AG09319 (cell line): ENCODE data around the gene KCNA5.

Experiments
- DNase-seq: peaks from one replicate; pipeline ENCODE4 v3.0.0-alpha.2; 2010; ENCODE audit warnings: low read depth; ENCODE audit errors: extremely low read depth
- CTCF ChIP-seq: IDR thresholded peaks from 2 replicates; pipeline ENCODE4 v1.5.1; 2011; ENCODE audit warnings: low read depth, mild to moderate bottlenecking, inconsistent platforms, low read length, moderate library complexity

Gene KCNA5

GRCh38 chr12:5072311-5072710 is 28.6 kb downstream of the KCNA5 start:
- TF ChIP-seq CTCF = no peak
- no peak for DNase-seq

- no peak for DNase-seq
- TF ChIP-seq CTCF = no peak
These were observed 29.4 kb downstream of the KCNA5 start for GRCh38 chr12:5073054-5073453.

GRCh38 chr12:5073853-5074252 is 30.2 kb downstream of the KCNA5 start:
- peak; percentile 27 for TF ChIP-seq CTCF
- DNase-seq = no peak

- DNase-seq = no peak
These were observed 33.1 kb downstream of the KCNA5 start for GRCh38 chr12:5076761-5077160.

GRCh38 chr12:5078423-5078822 is 34.7 kb downstream of the KCNA5 start:
- no peak for TF ChIP-seq CTCF
- DNase-seq = no peak

More at GRCh38 chr12:5076761-5077160, 33.1 kb downstream of the KCNA5 start:
- no peak for TF ChIP-seq CTCF

- TF ChIP-seq CTCF = no peak
- no peak for DNase-seq
These were observed 37.3 kb downstream of the KCNA5 start for GRCh38 chr12:5081016-5081415.

GRCh38 chr12:5083955-5084849 is 40.5 kb downstream of the KCNA5 start:
- peak; percentile 62 for TF ChIP-seq CTCF
- no peak for DNase-seq
